Measurements from ENCODE around the gene LAMA2.

The LAMA2 gene

GRCh38 chr6:129473546-129473945 lies 590.6 kb downstream of the LAMA2 start:
- in situ Hi-C loops (cut with MboI; ENCODE audit: low sequenced_read_pairs, unreplicated experiment): no loop called here
- no peak for DNase-seq (ENCODE audit: low spot score)
- no peak for TF ChIP-seq CTCF (IDR thresholded peaks at IDR 0.05; ENCODE audit: borderline replicate concordance, control extremely low read depth, extremely low read depth, insufficient read depth, missing control alignments)

GRCh38 chr6:129475477-129476247 lies 592.7 kb downstream of the LAMA2 start:
- TF ChIP-seq CTCF (IDR thresholded peaks at IDR 0.05; ENCODE audit: borderline replicate concordance, control extremely low read depth, extremely low read depth, insufficient read depth, missing control alignments): no peak
- in situ Hi-C loops (cut with MboI; ENCODE audit: low sequenced_read_pairs, unreplicated experiment): no loop called here
- no peak for DNase-seq (ENCODE audit: low spot score)

GRCh38 chr6:129476248-129476564 lies 593.3 kb downstream of the LAMA2 start:
- in situ Hi-C loops (cut with MboI; ENCODE audit: low sequenced_read_pairs, unreplicated experiment): no loop called here

GRCh38 chr6:129476810-129477209 lies 593.9 kb downstream of the LAMA2 start:
- in situ Hi-C loops (cut with MboI; ENCODE audit: low sequenced_read_pairs, unreplicated experiment): no loop called here
- no peak for DNase-seq (ENCODE audit: low spot score)
- no peak for TF ChIP-seq CTCF (IDR thresholded peaks at IDR 0.05; ENCODE audit: borderline replicate concordance, control extremely low read depth, extremely low read depth, insufficient read depth, missing control alignments)

More at GRCh38 chr6:129476248-129476564, 593.3 kb downstream of the LAMA2 start:
- TF ChIP-seq CTCF (IDR thresholded peaks at IDR 0.05; ENCODE audit: borderline replicate concordance, control extremely low read depth, extremely low read depth, insufficient read depth, missing control alignments): no peak
- no peak for DNase-seq (ENCODE audit: low spot score)

- in situ Hi-C loops (cut with MboI; ENCODE audit: low sequenced_read_pairs, unreplicated experiment): no loop called here
- no peak for TF ChIP-seq CTCF (IDR thresholded peaks at IDR 0.05; ENCODE audit: borderline replicate concordance, control extremely low read depth, extremely low read depth, insufficient read depth, missing control alignments)
- no peak for DNase-seq (ENCODE audit: low spot score)
These were observed 595.4 kb downstream of the LAMA2 start for GRCh38 chr6:129478379-129478778.

- in situ Hi-C loops (cut with MboI; ENCODE audit: low sequenced_read_pairs, unreplicated experiment): no loop called here
- no peak for TF ChIP-seq CTCF (IDR thresholded peaks at IDR 0.05; ENCODE audit: borderline replicate concordance, control extremely low read depth, extremely low read depth, insufficient read depth, missing control alignments)
- DNase-seq (ENCODE audit: low spot score): no peak
These were observed 598.8 kb downstream of the LAMA2 start for GRCh38 chr6:129481706-129482105.

Measured in GM13976 (cell line).